Measurements from ENCODE around the gene APBB2.

- no peak for TF ChIP-seq EZH2 (IDR thresholded peaks at IDR 0.05)
- TF ChIP-seq POLR2AphosphoS5 (IDR thresholded peaks at IDR 0.05; ENCODE audit: borderline replicate concordance, low read depth, low read length) = no peak
Observed at GRCh38 chr4:40931841-40932240, 282.5 kb downstream of the APBB2 start.
